ENCODE measurements around the gene C17orf50. TPM values are rescaled to one million over a fixed set of nuclear protein-coding genes. Genes with fewer than 3 reads are reported as not detected.

Gene C17orf50
- total RNA-seq, 3 donors from 2014 or later = not detected

DNA sequence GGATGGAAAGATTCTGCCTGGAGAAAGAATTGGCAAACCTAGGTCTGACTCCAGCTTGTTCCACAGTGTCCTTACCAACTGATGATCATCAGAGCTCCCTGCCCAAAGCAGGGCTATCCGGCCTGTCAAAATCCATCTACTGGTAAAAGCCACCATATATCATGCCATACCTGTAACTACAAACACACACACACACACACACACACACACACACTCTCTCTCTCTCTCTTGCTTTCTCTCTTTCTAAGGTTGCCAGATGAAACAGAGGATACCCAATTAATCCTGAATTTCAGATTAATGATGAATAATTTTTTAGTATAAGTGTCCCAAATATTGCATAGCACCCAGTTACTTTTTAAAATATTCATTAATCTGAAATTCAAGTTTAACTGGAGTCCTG lies 36.3 kb downstream of the C17orf50 start:
- Histone ChIP-seq H3K36me3 (ENCODE audit: low read depth) (no peaks in the 10 kb centered on the region), H3K4me3 (no peak overlapping the region), H3K9me3 (no peaks in the 10 kb centered on the region), H3K4me1 (ENCODE audit: low read depth) (peaks cover 19% of the 10 kb centered on the region)
- DNase-seq = no peak
- TF ChIP-seq, protein P1, sequence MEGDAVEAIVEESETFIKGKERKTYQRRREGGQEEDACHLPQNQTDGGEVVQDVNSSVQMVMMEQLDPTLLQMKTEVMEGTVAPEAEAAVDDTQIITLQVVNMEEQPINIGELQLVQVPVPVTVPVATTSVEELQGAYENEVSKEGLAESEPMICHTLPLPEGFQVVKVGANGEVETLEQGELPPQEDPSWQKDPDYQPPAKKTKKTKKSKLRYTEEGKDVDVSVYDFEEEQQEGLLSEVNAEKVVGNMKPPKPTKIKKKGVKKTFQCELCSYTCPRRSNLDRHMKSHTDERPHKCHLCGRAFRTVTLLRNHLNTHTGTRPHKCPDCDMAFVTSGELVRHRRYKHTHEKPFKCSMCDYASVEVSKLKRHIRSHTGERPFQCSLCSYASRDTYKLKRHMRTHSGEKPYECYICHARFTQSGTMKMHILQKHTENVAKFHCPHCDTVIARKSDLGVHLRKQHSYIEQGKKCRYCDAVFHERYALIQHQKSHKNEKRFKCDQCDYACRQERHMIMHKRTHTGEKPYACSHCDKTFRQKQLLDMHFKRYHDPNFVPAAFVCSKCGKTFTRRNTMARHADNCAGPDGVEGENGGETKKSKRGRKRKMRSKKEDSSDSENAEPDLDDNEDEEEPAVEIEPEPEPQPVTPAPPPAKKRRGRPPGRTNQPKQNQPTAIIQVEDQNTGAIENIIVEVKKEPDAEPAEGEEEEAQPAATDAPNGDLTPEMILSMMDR (IDR thresholded peaks at IDR 0.05) = no peak
- intact Hi-C loops (cut with DNase I, micrococcal nuclease) = no loop called here
- ATAC-seq = no peak

DNA sequence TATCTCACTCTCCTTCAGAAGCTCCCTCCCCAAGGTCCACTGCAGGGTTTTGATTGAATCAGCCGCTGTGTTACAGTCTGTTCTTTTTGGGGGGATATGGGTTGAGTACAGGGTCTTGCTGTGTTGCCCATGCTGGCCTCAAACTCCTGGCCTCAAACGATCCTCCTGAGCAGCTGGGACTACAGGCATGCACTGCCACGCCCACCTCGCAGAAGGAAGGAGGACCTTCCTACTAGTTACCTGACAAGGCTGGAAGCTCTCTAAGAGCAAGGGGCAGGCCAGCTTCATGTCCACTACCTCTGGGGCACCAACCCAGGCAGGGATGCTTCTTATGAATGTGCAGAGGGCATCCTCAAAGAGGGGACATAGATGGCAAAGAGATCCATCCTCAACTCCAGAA lies 36.7 kb downstream of the C17orf50 start:
- Histone ChIP-seq H3K36me3 (ENCODE audit: low read depth) (no peaks in the 10 kb centered on the region), H3K9me3 (no peaks in the 10 kb centered on the region), H3K4me3 (no peak overlapping the region), H3K4me1 (ENCODE audit: low read depth) (peaks cover 21% of the 10 kb centered on the region)
- TF ChIP-seq, protein P1 (IDR thresholded peaks at IDR 0.05) = no peak
- DNase-seq (no peak), ATAC-seq (no peak)
- intact Hi-C loops (cut with DNase I, micrococcal nuclease) = no loop called here

DNA sequence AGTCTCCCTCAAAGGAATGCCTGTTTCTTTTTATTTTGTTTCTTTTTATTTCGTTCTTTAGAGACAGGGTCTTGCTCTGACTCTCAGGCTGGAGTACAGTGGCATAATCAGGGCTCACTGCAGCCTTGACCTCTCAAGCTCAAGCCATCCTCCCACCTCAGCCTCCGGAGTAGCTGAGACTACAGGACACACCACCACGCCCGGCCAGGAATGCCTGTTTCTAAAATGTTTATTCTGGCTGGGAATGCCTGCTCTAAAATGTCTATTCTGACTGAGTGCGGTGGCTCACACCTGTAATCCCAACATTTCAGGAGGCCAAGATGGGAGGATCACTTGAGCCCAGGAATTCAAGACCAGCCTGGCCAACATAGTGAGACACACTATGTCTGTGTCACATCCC lies 37.2 kb downstream of the C17orf50 start:
- TF ChIP-seq, protein P1 (IDR thresholded peaks at IDR 0.05) = no peak
- H3K36me3 ChIP-seq (ENCODE audit: low read depth) = no peaks in the 10 kb centered on the region
- intact Hi-C loops (cut with DNase I, micrococcal nuclease) = no loop called here
- ATAC-seq (no peak), DNase-seq (no peak)
- H3K9me3 ChIP-seq = no peaks in the 10 kb centered on the region
- no peak overlapping the region for H3K4me3 ChIP-seq
- peaks cover 21% of the 10 kb centered on the region for H3K4me1 ChIP-seq (ENCODE audit: low read depth)

DNA sequence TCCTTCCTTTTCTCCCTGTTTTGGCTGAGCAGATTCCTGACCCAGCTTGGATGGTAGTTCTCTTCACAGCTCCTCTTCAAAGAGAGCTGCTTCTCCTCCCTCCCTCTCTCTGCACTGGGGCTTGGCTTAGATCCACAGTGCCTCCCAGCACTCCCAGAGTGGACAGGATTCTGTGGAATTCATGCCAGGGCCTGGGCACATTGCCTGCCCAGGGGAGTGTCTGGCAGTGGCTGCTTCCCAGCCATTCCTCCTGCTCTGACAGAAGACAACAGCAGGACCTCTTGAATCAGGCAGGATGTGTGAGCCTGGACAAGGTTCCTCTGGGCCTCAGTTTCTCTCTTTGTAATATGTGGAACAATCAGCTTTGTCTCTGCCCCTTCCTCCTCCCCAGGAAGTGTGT lies 39.3 kb downstream of the C17orf50 start:
- intact Hi-C loops (cut with DNase I, micrococcal nuclease) = no loop called here
- ATAC-seq (peak; percentile 24), DNase-seq (peak; percentile 65 to 82 (median 79))
- H3K36me3 ChIP-seq (ENCODE audit: low read depth) = no peaks in the 10 kb centered on the region
- TF ChIP-seq, protein P1 (IDR thresholded peaks at IDR 0.05) = no peak
- no peaks in the 10 kb centered on the region for H3K9me3 ChIP-seq
- peaks cover 21% of the 10 kb centered on the region for H3K4me1 ChIP-seq (ENCODE audit: low read depth)
- no peak overlapping the region for H3K4me3 ChIP-seq

DNA sequence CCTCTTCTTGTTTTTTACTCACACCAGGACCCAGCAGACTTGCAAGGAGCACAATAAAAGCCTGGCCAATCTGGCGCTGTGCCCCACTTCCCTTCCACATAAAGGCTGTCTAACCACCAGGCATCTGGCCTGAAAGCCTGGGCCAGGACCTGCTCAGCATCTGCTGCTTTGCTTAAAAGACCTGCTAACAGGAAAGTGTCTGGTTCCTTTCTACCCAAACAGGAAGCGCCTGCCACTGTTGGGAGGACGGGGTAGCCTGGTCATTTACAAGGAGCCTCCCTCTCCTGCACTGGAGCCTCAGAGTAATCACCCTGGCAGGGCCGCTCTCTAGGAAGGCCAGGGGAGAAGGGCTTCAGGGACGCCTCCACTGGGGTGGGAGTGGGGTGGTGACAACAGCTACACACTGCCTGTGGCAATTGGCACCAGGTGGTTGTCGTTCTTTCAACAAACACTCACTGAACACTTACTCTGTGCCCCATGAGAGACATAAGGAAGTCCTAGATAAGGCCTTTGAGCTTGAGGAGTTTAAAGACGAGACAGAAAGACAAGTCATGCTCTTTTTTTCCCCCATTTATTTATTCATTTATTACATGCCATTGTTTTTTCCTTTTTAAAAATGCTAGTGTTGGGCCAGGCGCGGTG lies 41.0 kb downstream of the C17orf50 start:
- Histone ChIP-seq H3K4me1 (ENCODE audit: low read depth) (peaks cover 11% of the 10 kb centered on the region), H3K9me3 (no peaks in the 10 kb centered on the region), H3K4me3 (no peak overlapping the region), H3K36me3 (ENCODE audit: low read depth) (no peaks in the 10 kb centered on the region)
- TF ChIP-seq, protein P1 (IDR thresholded peaks at IDR 0.05) = no peak
- ATAC-seq = peak; percentile 63
- intact Hi-C loops (cut with DNase I, micrococcal nuclease) = no loop called here
- peak; percentile 81 to 85 (median 83) for DNase-seq
